Measurements from ENCODE around the gene NOTCH4. TPM values are rescaled to one million over a fixed set of nuclear protein-coding genes. Genes with fewer than 3 reads are reported as not detected.

The NOTCH4 gene
- total RNA-seq, 1 donor from 2014 or later = 4.7 TPM

GRCh38 chr6:32210191-32210601 lies 13.7 kb downstream of the NOTCH4 start:
- H3K27me3 Mint-ChIP-seq = peaks cover 8% of the 10 kb centered on the region
- H3K9me3 Mint-ChIP-seq (ENCODE audit: low read depth) = peaks cover 7% of the 10 kb centered on the region
- TF ChIP-seq CTCF (IDR thresholded peaks at IDR 0.05; ENCODE audit: unreplicated experiment) = no peak
- no peaks in the 10 kb centered on the region for H3K4me1 Mint-ChIP-seq (ENCODE audit: low read depth)
- H3K36me3 Mint-ChIP-seq (ENCODE audit: insufficient read depth) = no peaks in the 10 kb centered on the region
- no peak overlapping the region for H3K4me3 Mint-ChIP-seq (ENCODE audit: low read depth)
- H3K27ac Mint-ChIP-seq = peak overlapping the region; percentile 15
- no peak for DNase-seq (ENCODE audit: low spot score, unreplicated experiment)

GRCh38 chr6:32208996-32209395 lies 14.9 kb downstream of the NOTCH4 start:
- Mint-ChIP-seq H3K27ac (no peak overlapping the region), H3K9me3 (ENCODE audit: low read depth) (peaks cover 7% of the 10 kb centered on the region), H3K27me3 (peaks cover 11% of the 10 kb centered on the region), H3K4me1 (ENCODE audit: low read depth) (no peaks in the 10 kb centered on the region), H3K4me3 (ENCODE audit: low read depth) (no peak overlapping the region), H3K36me3 (ENCODE audit: insufficient read depth) (no peaks in the 10 kb centered on the region)
- no peak for TF ChIP-seq CTCF (IDR thresholded peaks at IDR 0.05; ENCODE audit: unreplicated experiment)
- no peak for DNase-seq (ENCODE audit: low spot score, unreplicated experiment)

- Mint-ChIP-seq H3K36me3 (ENCODE audit: insufficient read depth) (no peaks in the 10 kb centered on the region), H3K4me1 (ENCODE audit: low read depth) (no peaks in the 10 kb centered on the region)
These were observed 19.6 kb downstream of the NOTCH4 start for GRCh38 chr6:32204268-32204715.

DNA sequence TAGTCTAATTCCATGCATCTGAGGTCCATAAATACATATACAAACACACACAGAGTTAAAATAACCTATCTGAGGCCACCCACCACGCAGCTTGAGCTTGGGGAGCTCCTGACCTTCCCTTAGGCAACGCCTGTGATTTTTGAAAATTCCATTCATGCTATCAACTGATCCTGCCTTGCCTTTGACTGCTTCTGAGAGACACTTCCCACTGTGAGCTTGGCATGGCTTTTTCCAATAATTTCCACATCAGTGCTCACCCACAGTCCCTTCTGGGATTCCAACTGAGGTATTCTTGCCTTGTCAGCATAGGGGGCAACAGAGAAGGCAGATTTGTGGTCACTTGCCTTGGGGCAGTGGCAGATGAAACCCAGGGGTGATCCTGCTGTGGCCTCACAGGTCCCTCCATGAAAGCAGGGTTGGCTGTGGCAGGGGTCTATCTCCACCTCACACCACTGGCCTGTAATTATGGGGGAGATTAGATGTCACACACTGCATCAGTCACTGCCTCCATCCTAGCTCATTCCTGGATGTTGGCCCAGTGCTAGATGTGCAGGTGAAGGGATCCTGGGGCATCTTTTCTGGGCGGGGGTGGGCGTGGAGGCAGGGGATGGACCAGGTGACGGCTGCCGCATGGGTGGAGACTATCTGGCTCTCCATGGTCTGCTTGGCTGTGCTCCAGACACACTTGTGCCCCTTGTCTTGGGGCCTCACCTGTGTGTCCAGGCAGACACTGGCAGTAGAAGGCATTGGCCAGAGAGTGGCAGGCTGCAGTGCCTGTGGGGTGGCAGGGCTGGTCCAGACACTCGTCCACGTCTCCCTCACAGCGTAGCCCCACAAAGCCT lies 20.2 kb downstream of the NOTCH4 start:
- Mint-ChIP-seq H3K4me1 (ENCODE audit: low read depth) (no peaks in the 10 kb centered on the region), H3K27me3 (peaks cover 11% of the 10 kb centered on the region), H3K4me3 (ENCODE audit: low read depth) (no peak overlapping the region), H3K36me3 (ENCODE audit: insufficient read depth) (no peaks in the 10 kb centered on the region), H3K27ac (no peak overlapping the region), H3K9me3 (ENCODE audit: low read depth) (peaks cover 7% of the 10 kb centered on the region)
- no peak for TF ChIP-seq CTCF (IDR thresholded peaks at IDR 0.05; ENCODE audit: unreplicated experiment)
- no peak for DNase-seq (ENCODE audit: low spot score, unreplicated experiment)

More at GRCh38 chr6:32204268-32204715, 19.6 kb downstream of the NOTCH4 start:
- Mint-ChIP-seq H3K4me3 (ENCODE audit: low read depth) (no peak overlapping the region), H3K27me3 (peaks cover 11% of the 10 kb centered on the region), H3K9me3 (ENCODE audit: low read depth) (peaks cover 7% of the 10 kb centered on the region), H3K27ac (no peak overlapping the region)
- DNase-seq (ENCODE audit: low spot score, unreplicated experiment) = no peak
- TF ChIP-seq CTCF (IDR thresholded peaks at IDR 0.05; ENCODE audit: unreplicated experiment) = no peak

- peaks cover 11% of the 10 kb centered on the region for H3K27me3 Mint-ChIP-seq
- H3K9me3 Mint-ChIP-seq (ENCODE audit: low read depth) = peaks cover 7% of the 10 kb centered on the region
- H3K4me3 Mint-ChIP-seq (ENCODE audit: low read depth) = no peak overlapping the region
- H3K4me1 Mint-ChIP-seq (ENCODE audit: low read depth) = no peaks in the 10 kb centered on the region
- no peak for DNase-seq (ENCODE audit: low spot score, unreplicated experiment)
- no peaks in the 10 kb centered on the region for H3K36me3 Mint-ChIP-seq (ENCODE audit: insufficient read depth)
- TF ChIP-seq CTCF (IDR thresholded peaks at IDR 0.05; ENCODE audit: unreplicated experiment) = no peak
- H3K27ac Mint-ChIP-seq = no peak overlapping the region
These were observed 21.7 kb downstream of the NOTCH4 start for GRCh38 chr6:32202186-32202585.

All from progenitor cell of endocrine pancreas (in vitro differentiated cells).